GM12878 (cell line): ENCODE results near the gene C1orf141. TPM values are rescaled to one million over a fixed set of nuclear protein-coding genes. Genes with fewer than 3 reads are reported as not detected.
A peak's percentile ranks its signal among the peaks of the same experiment; 100 is the strongest.

Source experiments
- ATAC-seq: fragments of 200-7000 bp; cut with Tn5 transposase; 3 replicates; pipeline ENCODE4 v1.9.1; 2020; ENCODE audit warnings: mild to moderate bottlenecking, moderate library complexity
- BruUV-seq: library from RNA; stranded (reverse); fragments of 400-500 nt; replicated peaks from 2 replicates; lab custom pipeline; 2021; lab: Mats Ljungman, UMichigan
- CTCF ChIA-PET: fragments of 300-600 bp; sonication (Branson Sonifier 250); formaldehyde crosslinking; extraction: SDS; loops from one replicate; lab custom pipeline; 2021; ENCODE audit warnings: inconsistent platforms; lab: Yijun Ruan, JAX
- POLR2A ChIA-PET: fragments of 350-600 bp; formaldehyde crosslinking; extraction: SDS; loops from one replicate; lab custom pipeline; 2021; ENCODE audit warnings: inconsistent platforms; lab: Charles Lee
- RAD21 ChIA-PET: fragments of 300-600 bp; sonication (Branson Sonifier 250); formaldehyde crosslinking; loops from one replicate; lab custom pipeline; 2023; ENCODE audit warnings: antibody characterized with exemption; ENCODE audit not compliant: unreplicated experiment; lab: Charles Lee
- SMC1A ChIA-PET: fragments of 300-600 bp; sonication (Branson Sonifier 250); formaldehyde crosslinking; loops from one replicate; lab custom pipeline; 2023; ENCODE audit not compliant: unreplicated experiment, uncharacterized antibody; lab: Charles Lee
- DNase-seq: peaks from one replicate; pipeline ENCODE4 v3.0.0-alpha.2; 2011; ENCODE audit warnings: low read depth, low spot score
- FAIRE-seq: peaks from 3 replicates; lab custom pipeline; 2011; peaks lifted over from hg19 to GRCh38; lab: Jason Lieb, UNC
- H2AFZ ChIP-seq: 2 replicates; pipeline ENCODE4 v1.6.0; 2011; ENCODE audit warnings: low read depth, low read length, control low read depth; ENCODE audit not compliant: control insufficient read depth
- H3K27ac ChIP-seq: 2 replicates; pipeline ENCODE4 v1.5.1; 2011; ENCODE audit warnings: control low read depth; ENCODE audit not compliant: control insufficient read depth, insufficient read depth
- H3K27me3 ChIP-seq, 2 experiments: replicated peaks in 1 of 2; 2 replicates each; pipeline versions ENCODE4 v1.6.0 to v1.6.1; 2011; ENCODE audit warnings: low read length in 1 of 2; ENCODE audit not compliant: control insufficient read depth in 2 of 2, insufficient read depth in 2 of 2
- H3K36me3 ChIP-seq, 2 experiments: 2 replicates each; pipeline ENCODE4 v1.5.1; 2011; ENCODE audit warnings: low read length in 1 of 2; ENCODE audit not compliant: control insufficient read depth in 2 of 2, insufficient read depth in 2 of 2
- H3K4me1 ChIP-seq: 2 replicates; pipeline ENCODE4 v1.6.1; 2011; ENCODE audit warnings: mild to moderate bottlenecking, low read length, moderate library complexity, mixed read lengths; ENCODE audit not compliant: control insufficient read depth, insufficient read depth
- H3K4me2 ChIP-seq: 2 replicates; pipeline ENCODE4 v1.6.0; 2011; ENCODE audit warnings: control low read depth; ENCODE audit not compliant: control insufficient read depth, insufficient read depth
- H3K4me3 ChIP-seq: fragments of 200-600 bp; sonication (generic); 2 replicates; pipeline ENCODE4 v1.5.1; 2016
- H3K79me2 ChIP-seq: 2 replicates; pipeline ENCODE4 v1.6.0; 2011; ENCODE audit warnings: low read length; ENCODE audit not compliant: control insufficient read depth, insufficient read depth
- H3K9ac ChIP-seq: 2 replicates; pipeline ENCODE4 v1.8.0; 2011; ENCODE audit warnings: low read length, control low read depth, mixed read lengths; ENCODE audit not compliant: control insufficient read depth, insufficient read depth
- H3K9me3 ChIP-seq: replicated peaks from 3 replicates; pipeline ENCODE4 v1.5.1; 2011; ENCODE audit warnings: mild to moderate bottlenecking, low read length; ENCODE audit not compliant: control insufficient read depth, insufficient read depth
- H4K20me1 ChIP-seq: 2 replicates; pipeline ENCODE4 v1.6.0; 2011; ENCODE audit not compliant: control insufficient read depth, insufficient read depth
- BCLAF1 ChIP-seq: fragments of 450-650 bp; IDR thresholded peaks from 2 replicates; pipeline ENCODE4 v1.6.1; 2017; ENCODE audit warnings: antibody characterized with exemption, mild to moderate bottlenecking, moderate library complexity
- CHD4 ChIP-seq: fragments of 200-600 bp; sonication (generic); IDR thresholded peaks from 2 replicates; pipeline ENCODE4 v1.6.1; 2016; ENCODE audit warnings: mild to moderate bottlenecking
- FOXM1 ChIP-seq: IDR thresholded peaks from 2 replicates; pipeline ENCODE4 v1.6.1; 2012; ENCODE audit warnings: low read depth, mild to moderate bottlenecking, inconsistent platforms, low read length, moderate library complexity
- HSF1 ChIP-seq: fragments of 150-350 bp; IDR thresholded peaks from 2 replicates; pipeline ENCODE4 v1.6.1; 2014; ENCODE audit warnings: mild to moderate bottlenecking, low read depth, low read length
- IRF4 ChIP-seq: IDR thresholded peaks from 2 replicates; pipeline ENCODE4 v1.6.1; 2011; ENCODE audit warnings: low read depth, low read length
- KDM1A ChIP-seq: fragments of 200-600 bp; sonication (generic); IDR thresholded peaks from 2 replicates; pipeline ENCODE4 v1.6.1; 2016; ENCODE audit warnings: borderline replicate concordance
- MXI1 ChIP-seq: fragments of 150-350 bp; IDR thresholded peaks from 2 replicates; pipeline ENCODE4 v1.6.1; 2011; ENCODE audit warnings: low read depth, mild to moderate bottlenecking, inconsistent platforms, low read length, improper control_type of control experiment
- MYB ChIP-seq: fragments of 150-350 bp; IDR thresholded peaks from 2 replicates; pipeline ENCODE4 v1.6.1; 2014; ENCODE audit warnings: mild to moderate bottlenecking, low read depth, low read length, borderline replicate concordance
- POLR2A ChIP-seq: IDR thresholded peaks from 2 replicates; pipeline ENCODE4 v1.6.1; 2011; ENCODE audit warnings: low read depth, mild to moderate bottlenecking, low read length
- POLR2AphosphoS2 ChIP-seq: IDR thresholded peaks from 2 replicates; pipeline ENCODE4 v1.6.1; 2011; ENCODE audit warnings: low read depth, mild to moderate bottlenecking, low read length, improper control_type of control experiment, moderate library complexity
- POU2F2 ChIP-seq: IDR thresholded peaks from 3 replicates; pipeline ENCODE4 v1.6.1; 2011; ENCODE audit warnings: low read depth, mild to moderate bottlenecking, low read length, borderline replicate concordance
- RAD21 ChIP-seq: IDR thresholded peaks from 2 replicates; pipeline ENCODE4 v1.6.1; 2011; ENCODE audit warnings: mild to moderate bottlenecking, low read depth, low read length, moderate library complexity; ENCODE audit not compliant: insufficient read depth
- RB1 ChIP-seq: fragments of 450-650 bp; formaldehyde crosslinking; IDR thresholded peaks from 2 replicates; pipeline ENCODE4 v1.6.1; 2017; ENCODE audit warnings: mild to moderate bottlenecking, borderline replicate concordance
- SIN3A ChIP-seq: IDR thresholded peaks from 2 replicates; pipeline ENCODE4 v1.6.1; 2012; ENCODE audit warnings: low read depth, low read length, improper control_type of control experiment
- SKIL ChIP-seq: fragments of 450-650 bp; IDR thresholded peaks from 2 replicates; pipeline ENCODE4 v1.6.1; 2017; ENCODE audit warnings: mild to moderate bottlenecking, low read depth, inconsistent platforms; ENCODE audit not compliant: poor library complexity, severe bottlenecking
- SP1 ChIP-seq: IDR thresholded peaks from one replicate; pipeline ENCODE4 v1.6.1; 2011; ENCODE audit warnings: low read depth, low read length
- SPI1 ChIP-seq: IDR thresholded peaks from 2 replicates; pipeline ENCODE4 v1.6.1; 2011; ENCODE audit warnings: low read depth, mild to moderate bottlenecking, low read length, moderate library complexity, borderline replicate concordance; ENCODE audit not compliant: insufficient read depth
- STAT1 ChIP-seq: fragments of 450-650 bp; conservative IDR thresholded peaks from 2 replicates; pipeline ENCODE4 v1.6.1; 2014; ENCODE audit warnings: antibody characterized with exemption, mild to moderate bottlenecking
- TARDBP ChIP-seq: IDR thresholded peaks from 2 replicates; pipeline ENCODE4 v1.6.1; 2016; ENCODE audit warnings: borderline replicate concordance
- ZZZ3 ChIP-seq: IDR thresholded peaks from 2 replicates; pipeline ENCODE4 v1.6.1; 2011; ENCODE audit warnings: low read depth; ENCODE audit not compliant: control insufficient read depth, insufficient read length
- WGBS: methylation state at CpG from one replicate; pipeline ENCODE4 v1.1.6; 2016; ENCODE audit warnings: low lambda C conversion rate; ENCODE audit not compliant: insufficient replicate concordance, insufficient coverage; ENCODE audit errors: missing lambda C conversion rate; 5-methylcytosine and 5-hydroxymethylcytosine counted together
- in situ Hi-C: fragments of 300-500 bp; cut with MboI; formaldehyde crosslinking; loops from 9 replicates; pipeline ENCODE4 v1.14.3; 2018; ENCODE audit warnings: mixed read lengths
- intact Hi-C: fragments of 100-400 bp; cut with micrococcal nuclease; formaldehyde crosslinking; loops from one replicate; pipeline ENCODE4 v1.14.2; 2022; ENCODE audit not compliant: unreplicated experiment
- polyA plus RNA-seq, 11 experiments: library from polyadenylated mRNA; depleted of rRNA in 4 of 11; unstranded in 6 of 11; stranded (reverse) in 5 of 11; fragments of >200 nt; fragmentation: Nextera tagmentation in 4 of 11; fragmentation: Illumina TruSeq in 1 of 11; extraction: Ambion mirVana in 4 of 11; extraction: Trizol in 1 of 11; gene quantifications; 1 replicate in 1 of 11; 2 replicates in 10 of 11; pipeline versions ENCODE4 v1.2.1 to v1.2.3, GENCODE V29; 2011 to 2016; ENCODE audit warnings: inconsistent platforms in 2 of 11, missing spikeins in 2 of 11, low read depth in 1 of 11
- total RNA-seq, 4 experiments: library from RNA; depleted of rRNA in 3 of 4; stranded (reverse); fragments of >200 nt in 3 of 4; fragmentation: Illumina TruSeq in 1 of 4; extraction: Trizol in 1 of 4; gene quantifications; 2 replicates each; pipeline versions ENCODE4 v1.2.1 to v1.2.3, GENCODE V29; 2013 to 2021

The C1orf141 gene
- total and polyA plus RNA-seq, 10 of the 15 experiments (the other 5 are each of a cell fraction or from before 2014, with no cell fraction given), result not detected

GRCh38 chr1:67051196-67051595 is 83.6 kb downstream of the C1orf141 start:
- no peak for FAIRE-seq
- no peak for TF ChIP-seq BCLAF1
- TF ChIP-seq POU2F2, result no peak
- TF ChIP-seq IRF4, result no peak
- TF ChIP-seq STAT1, result no peak
- no peak for TF ChIP-seq HSF1
- TF ChIP-seq POLR2A, result no peak
- TF ChIP-seq CHD4, result no peak
- no peak for TF ChIP-seq KDM1A
- TF ChIP-seq FOXM1, result no peak
- no peak for TF ChIP-seq SP1
- no peak for TF ChIP-seq TARDBP
- TF ChIP-seq RAD21, result no peak
- no peak for TF ChIP-seq ZZZ3
- TF ChIP-seq SPI1, result no peak
- no peak for TF ChIP-seq RB1
- no peak for TF ChIP-seq SIN3A
- TF ChIP-seq POLR2AphosphoS2, result no peak
- TF ChIP-seq MYB, result no peak
- no peak for TF ChIP-seq MXI1
- no peak for TF ChIP-seq SKIL
- intact Hi-C loops, result loop anchor here (5.0 kb wide), 3 partner anchors 96 to 161 kb away; no protein-coding TSS in a partner anchor
- Histone ChIP-seq H3K27me3 (no peaks in the 10 kb centered on the region), H3K4me2 (peak overlapping the region; percentile 54), H3K9me3 (no peaks in the 10 kb centered on the region), H4K20me1 (no peaks in the 10 kb centered on the region), H3K4me1 (no peaks in the 10 kb centered on the region), H3K79me2 (peaks cover 10% of the 10 kb centered on the region), H3K36me3 (peaks cover 0 to 2% of the 10 kb centered on the region in 2 experiments; a peak in 1 of 4 replicates), H2AFZ (no peak overlapping the region), H3K4me3 (no peak overlapping the region), H3K27ac (no peak overlapping the region), H3K9ac (no peak overlapping the region)
- ChIA-PET POLR2A (interaction anchor here (0.5 to 0.6 kb wide), 2 partner anchors 39 to 288 kb away, joined by 3 to 7 read pairs; no protein-coding TSS in a partner anchor), CTCF (interaction anchor here (0.6 to 3.3 kb wide), 6 partner anchors 55 to 162 kb away, joined by 3 to 21 read pairs (median 6); no protein-coding TSS in a partner anchor), SMC1A (interaction anchor here (0.7 to 3.6 kb wide), 11 partner anchors 12 to 288 kb away, joined by 3 to 11 read pairs (median 4); no protein-coding TSS in a partner anchor), RAD21 (interaction anchor here (1.5 kb wide), 1 partner anchor 117 kb away, joined by 4 read pairs; no protein-coding TSS in a partner anchor)
- ATAC-seq, result no peak
- DNase-seq, result no peak
- 63% methylated on average over 4 of the region's 4 CpGs for WGBS
- BruUV-seq, result no TSS peak
- in situ Hi-C loops, result no loop called here
